Measurements from ENCODE around the gene CDKN1A. TPM values are rescaled to one million over a fixed set of nuclear protein-coding genes. Genes with fewer than 3 reads are reported as not detected.

The CDKN1A gene
- total RNA-seq, 1 experiment from 2014 or later = 75.1 TPM

DNA sequence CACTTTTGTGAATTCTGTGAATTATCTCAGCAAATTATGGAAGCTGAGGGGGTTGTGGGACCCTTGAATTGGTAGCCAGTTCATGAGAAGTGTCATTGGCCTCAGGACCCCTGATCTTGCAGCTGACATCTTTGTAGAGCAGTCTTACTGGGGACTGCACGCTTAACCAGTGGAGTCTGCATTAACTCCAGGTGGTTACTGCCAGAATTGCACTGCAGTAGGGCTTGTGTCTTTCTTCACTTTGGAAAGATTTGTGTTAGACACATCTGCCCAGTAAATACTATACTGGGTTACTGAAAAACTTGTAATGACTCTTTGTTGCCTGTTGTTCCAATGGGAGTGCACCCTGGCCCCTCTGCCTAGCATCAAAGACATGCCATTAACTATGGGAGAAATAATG, 21.2 kb upstream of the CDKN1A start:
- Mint-ChIP-seq H3K9me3 (no peaks in the 10 kb centered on the region), H3K27me3 (ENCODE audit: low read depth) (0 out of 2 replicates have a peak, but pooled peaks cover 3% of the 10 kb centered on the region), H3K4me1 (peaks cover 10% of the 10 kb centered on the region), H3K27ac (no peak overlapping the region), H3K36me3 (no peaks in the 10 kb centered on the region), H3K4me3 (no peak overlapping the region)
- DNase-seq (ENCODE audit: low spot score) = no peak
- ChIA-PET POLR2A (no interaction called here), CTCF (no interaction called here)
- TF ChIP-seq, protein P1, sequence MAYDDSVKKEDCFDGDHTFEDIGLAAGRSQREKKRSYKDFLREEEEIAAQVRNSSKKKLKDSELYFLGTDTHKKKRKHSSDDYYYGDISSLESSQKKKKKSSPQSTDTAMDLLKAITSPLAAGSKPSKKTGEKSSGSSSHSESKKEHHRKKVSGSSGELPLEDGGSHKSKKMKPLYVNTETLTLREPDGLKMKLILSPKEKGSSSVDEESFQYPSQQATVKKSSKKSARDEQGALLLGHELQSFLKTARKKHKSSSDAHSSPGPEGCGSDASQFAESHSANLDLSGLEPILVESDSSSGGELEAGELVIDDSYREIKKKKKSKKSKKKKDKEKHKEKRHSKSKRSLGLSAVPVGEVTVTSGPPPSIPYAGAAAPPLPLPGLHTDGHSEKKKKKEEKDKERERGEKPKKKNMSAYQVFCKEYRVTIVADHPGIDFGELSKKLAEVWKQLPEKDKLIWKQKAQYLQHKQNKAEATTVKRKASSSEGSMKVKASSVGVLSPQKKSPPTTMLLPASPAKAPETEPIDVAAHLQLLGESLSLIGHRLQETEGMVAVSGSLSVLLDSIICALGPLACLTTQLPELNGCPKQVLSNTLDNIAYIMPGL (CRISPR knock-in tag; IDR thresholded peaks at IDR 0.05) = no peak
- TF ChIP-seq ZBTB21 (CRISPR knock-in tag; IDR thresholded peaks at IDR 0.05; ENCODE audit: borderline replicate concordance) (no peak), KAT7 (CRISPR knock-in tag; IDR thresholded peaks at IDR 0.05; ENCODE audit: borderline replicate concordance) (no peak), TEAD4 (CRISPR knock-in tag; IDR thresholded peaks at IDR 0.05) (no peak), SP1 (CRISPR knock-in tag; conservative IDR thresholded peaks at IDR 0.05) (no peak), SOX15 (CRISPR knock-in tag; IDR thresholded peaks at IDR 0.05) (no peak)
- TF ChIP-seq, protein P2, sequence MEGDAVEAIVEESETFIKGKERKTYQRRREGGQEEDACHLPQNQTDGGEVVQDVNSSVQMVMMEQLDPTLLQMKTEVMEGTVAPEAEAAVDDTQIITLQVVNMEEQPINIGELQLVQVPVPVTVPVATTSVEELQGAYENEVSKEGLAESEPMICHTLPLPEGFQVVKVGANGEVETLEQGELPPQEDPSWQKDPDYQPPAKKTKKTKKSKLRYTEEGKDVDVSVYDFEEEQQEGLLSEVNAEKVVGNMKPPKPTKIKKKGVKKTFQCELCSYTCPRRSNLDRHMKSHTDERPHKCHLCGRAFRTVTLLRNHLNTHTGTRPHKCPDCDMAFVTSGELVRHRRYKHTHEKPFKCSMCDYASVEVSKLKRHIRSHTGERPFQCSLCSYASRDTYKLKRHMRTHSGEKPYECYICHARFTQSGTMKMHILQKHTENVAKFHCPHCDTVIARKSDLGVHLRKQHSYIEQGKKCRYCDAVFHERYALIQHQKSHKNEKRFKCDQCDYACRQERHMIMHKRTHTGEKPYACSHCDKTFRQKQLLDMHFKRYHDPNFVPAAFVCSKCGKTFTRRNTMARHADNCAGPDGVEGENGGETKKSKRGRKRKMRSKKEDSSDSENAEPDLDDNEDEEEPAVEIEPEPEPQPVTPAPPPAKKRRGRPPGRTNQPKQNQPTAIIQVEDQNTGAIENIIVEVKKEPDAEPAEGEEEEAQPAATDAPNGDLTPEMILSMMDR (IDR thresholded peaks at IDR 0.05) = no peak
- TF ChIP-seq, protein P3, sequence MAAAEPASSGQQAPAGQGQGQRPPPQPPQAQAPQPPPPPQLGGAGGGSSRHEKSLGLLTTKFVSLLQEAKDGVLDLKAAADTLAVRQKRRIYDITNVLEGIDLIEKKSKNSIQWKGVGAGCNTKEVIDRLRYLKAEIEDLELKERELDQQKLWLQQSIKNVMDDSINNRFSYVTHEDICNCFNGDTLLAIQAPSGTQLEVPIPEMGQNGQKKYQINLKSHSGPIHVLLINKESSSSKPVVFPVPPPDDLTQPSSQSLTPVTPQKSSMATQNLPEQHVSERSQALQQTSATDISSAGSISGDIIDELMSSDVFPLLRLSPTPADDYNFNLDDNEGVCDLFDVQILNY (CRISPR knock-in tag; IDR thresholded peaks at IDR 0.05) = no peak
- ATAC-seq = no peak

DNA sequence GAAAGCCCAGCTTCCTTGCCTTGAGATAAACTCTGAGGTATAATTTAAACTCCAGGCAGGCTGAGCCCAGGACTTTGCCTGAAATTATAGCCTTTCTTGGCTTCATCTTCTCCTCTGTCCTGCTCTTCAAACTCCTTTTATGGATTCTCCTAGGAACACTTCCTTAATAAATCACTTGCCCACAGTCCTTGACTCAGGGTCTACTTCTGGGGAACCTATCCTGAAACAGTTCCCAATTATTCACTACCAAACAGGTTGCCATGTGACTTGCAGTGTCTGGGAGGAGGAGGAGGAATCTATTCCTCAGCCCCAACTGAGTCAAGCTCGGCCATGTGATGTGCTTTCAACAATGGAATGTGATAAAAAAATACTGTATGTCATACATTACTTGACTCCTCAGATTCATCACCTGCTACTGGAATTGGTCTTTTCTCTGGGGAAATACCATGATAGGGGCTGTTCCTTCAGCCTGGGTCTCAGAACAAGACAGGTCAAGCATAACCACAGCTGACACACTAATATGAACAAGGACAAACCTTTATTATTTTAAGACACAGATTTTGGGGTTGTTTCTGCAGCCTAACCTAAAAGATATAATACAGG, 20.5 kb upstream of the CDKN1A start:
- no peak for ATAC-seq
- TF ChIP-seq IRF2 (CRISPR knock-in tag; IDR thresholded peaks at IDR 0.05; ENCODE audit: borderline replicate concordance, low read depth) (no peak), ESRRA (CRISPR knock-in tag; IDR thresholded peaks at IDR 0.05; ENCODE audit: borderline replicate concordance) (no peak), ATF1 (CRISPR knock-in tag; IDR thresholded peaks at IDR 0.05) (no peak), CBFB (CRISPR knock-in tag; IDR thresholded peaks at IDR 0.05; ENCODE audit: low read depth) (no peak), ZNF671 (CRISPR knock-in tag; IDR thresholded peaks at IDR 0.05) (no peak), TEAD4 (CRISPR knock-in tag; IDR thresholded peaks at IDR 0.05) (no peak), ZNF263 (CRISPR knock-in tag; IDR thresholded peaks at IDR 0.05; ENCODE audit: low read depth) (no peak), SOX15 (CRISPR knock-in tag; IDR thresholded peaks at IDR 0.05) (no peak), GRHL2 (CRISPR knock-in tag; IDR thresholded peaks at IDR 0.05; ENCODE audit: insufficient replicate concordance, severe bottlenecking) (no peak), SMAD3 (CRISPR knock-in tag; IDR thresholded peaks at IDR 0.05; ENCODE audit: borderline replicate concordance) (no peak), CREB1 (CRISPR knock-in tag; IDR thresholded peaks at IDR 0.05) (no peak)
- TF ChIP-seq, protein P4, sequence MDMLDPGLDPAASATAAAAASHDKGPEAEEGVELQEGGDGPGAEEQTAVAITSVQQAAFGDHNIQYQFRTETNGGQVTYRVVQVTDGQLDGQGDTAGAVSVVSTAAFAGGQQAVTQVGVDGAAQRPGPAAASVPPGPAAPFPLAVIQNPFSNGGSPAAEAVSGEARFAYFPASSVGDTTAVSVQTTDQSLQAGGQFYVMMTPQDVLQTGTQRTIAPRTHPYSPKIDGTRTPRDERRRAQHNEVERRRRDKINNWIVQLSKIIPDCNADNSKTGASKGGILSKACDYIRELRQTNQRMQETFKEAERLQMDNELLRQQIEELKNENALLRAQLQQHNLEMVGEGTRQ (CRISPR knock-in tag; IDR thresholded peaks at IDR 0.05) = no peak
- TF ChIP-seq, protein P5, sequence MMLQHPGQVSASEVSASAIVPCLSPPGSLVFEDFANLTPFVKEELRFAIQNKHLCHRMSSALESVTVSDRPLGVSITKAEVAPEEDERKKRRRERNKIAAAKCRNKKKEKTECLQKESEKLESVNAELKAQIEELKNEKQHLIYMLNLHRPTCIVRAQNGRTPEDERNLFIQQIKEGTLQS (CRISPR knock-in tag; conservative IDR thresholded peaks at IDR 0.05) = no peak
- TF ChIP-seq, protein P6, sequence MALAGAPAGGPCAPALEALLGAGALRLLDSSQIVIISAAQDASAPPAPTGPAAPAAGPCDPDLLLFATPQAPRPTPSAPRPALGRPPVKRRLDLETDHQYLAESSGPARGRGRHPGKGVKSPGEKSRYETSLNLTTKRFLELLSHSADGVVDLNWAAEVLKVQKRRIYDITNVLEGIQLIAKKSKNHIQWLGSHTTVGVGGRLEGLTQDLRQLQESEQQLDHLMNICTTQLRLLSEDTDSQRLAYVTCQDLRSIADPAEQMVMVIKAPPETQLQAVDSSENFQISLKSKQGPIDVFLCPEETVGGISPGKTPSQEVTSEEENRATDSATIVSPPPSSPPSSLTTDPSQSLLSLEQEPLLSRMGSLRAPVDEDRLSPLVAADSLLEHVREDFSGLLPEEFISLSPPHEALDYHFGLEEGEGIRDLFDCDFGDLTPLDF (CRISPR knock-in tag; IDR thresholded peaks at IDR 0.05) = no peak
- TF ChIP-seq, protein P7, sequence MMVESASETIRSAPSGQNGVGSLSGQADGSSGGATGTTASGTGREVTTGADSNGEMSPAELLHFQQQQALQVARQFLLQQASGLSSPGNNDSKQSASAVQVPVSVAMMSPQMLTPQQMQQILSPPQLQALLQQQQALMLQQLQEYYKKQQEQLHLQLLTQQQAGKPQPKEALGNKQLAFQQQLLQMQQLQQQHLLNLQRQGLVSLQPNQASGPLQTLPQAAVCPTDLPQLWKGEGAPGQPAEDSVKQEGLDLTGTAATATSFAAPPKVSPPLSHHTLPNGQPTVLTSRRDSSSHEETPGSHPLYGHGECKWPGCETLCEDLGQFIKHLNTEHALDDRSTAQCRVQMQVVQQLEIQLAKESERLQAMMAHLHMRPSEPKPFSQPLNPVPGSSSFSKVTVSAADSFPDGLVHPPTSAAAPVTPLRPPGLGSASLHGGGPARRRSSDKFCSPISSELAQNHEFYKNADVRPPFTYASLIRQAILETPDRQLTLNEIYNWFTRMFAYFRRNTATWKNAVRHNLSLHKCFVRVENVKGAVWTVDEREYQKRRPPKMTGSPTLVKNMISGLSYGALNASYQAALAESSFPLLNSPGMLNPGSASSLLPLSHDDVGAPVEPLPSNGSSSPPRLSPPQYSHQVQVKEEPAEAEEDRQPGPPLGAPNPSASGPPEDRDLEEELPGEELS (CRISPR knock-in tag; IDR thresholded peaks at IDR 0.05) = no peak
- TF ChIP-seq, protein P8, sequence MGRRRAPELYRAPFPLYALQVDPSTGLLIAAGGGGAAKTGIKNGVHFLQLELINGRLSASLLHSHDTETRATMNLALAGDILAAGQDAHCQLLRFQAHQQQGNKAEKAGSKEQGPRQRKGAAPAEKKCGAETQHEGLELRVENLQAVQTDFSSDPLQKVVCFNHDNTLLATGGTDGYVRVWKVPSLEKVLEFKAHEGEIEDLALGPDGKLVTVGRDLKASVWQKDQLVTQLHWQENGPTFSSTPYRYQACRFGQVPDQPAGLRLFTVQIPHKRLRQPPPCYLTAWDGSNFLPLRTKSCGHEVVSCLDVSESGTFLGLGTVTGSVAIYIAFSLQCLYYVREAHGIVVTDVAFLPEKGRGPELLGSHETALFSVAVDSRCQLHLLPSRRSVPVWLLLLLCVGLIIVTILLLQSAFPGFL (CRISPR knock-in tag; IDR thresholded peaks at IDR 0.05; ENCODE audit: borderline replicate concordance) = no peak
- TF ChIP-seq, protein P3 (CRISPR knock-in tag; IDR thresholded peaks at IDR 0.05) = no peak

More for the DNA sequence above, 20.5 kb upstream of the CDKN1A start:
- Mint-ChIP-seq H3K4me3 (no peak overlapping the region), H3K27ac (no peak overlapping the region), H3K9me3 (no peaks in the 10 kb centered on the region), H3K4me1 (peaks cover 16% of the 10 kb centered on the region), H3K36me3 (no peaks in the 10 kb centered on the region), H3K27me3 (ENCODE audit: low read depth) (0 out of 2 replicates have a peak, but pooled peaks cover 3% of the 10 kb centered on the region)
- ChIA-PET POLR2A (interaction anchor here (0.6 kb wide), 1 partner anchor 43 kb away, joined by 3 read pairs; no protein-coding TSS in a partner anchor), CTCF (interaction anchor here (0.5 kb wide), 1 partner anchor 24 kb away, joined by 3 read pairs; no protein-coding TSS in a partner anchor)
- no peak for DNase-seq (ENCODE audit: low spot score)

All from WTC11 (cell line).